ENCODE data around the gene C11orf91.

The C11orf91 gene

DNA sequence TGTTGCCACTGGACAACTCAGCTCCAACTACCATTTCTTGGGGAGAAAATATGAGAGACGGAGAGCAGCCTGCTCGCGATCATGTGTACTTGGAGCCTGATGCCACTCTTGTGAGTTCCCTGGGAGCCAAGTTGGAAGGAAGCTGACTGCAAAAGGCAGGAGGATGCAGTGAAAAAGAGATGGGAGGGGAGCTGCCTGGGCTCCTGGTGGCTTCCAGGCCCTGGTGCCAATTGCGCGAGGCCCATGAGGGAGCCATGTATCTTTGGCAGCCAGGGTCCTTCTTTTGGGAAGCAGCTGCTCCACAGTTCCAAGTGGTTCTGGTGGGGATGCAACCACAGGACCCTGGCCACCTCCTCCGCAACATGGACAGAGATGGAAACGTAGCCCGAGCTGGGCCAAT lies 11.1 kb downstream of the C11orf91 start:
- no peaks in the 10 kb centered on the region for H3K36me3 ChIP-seq (replicated peaks)
- in situ Hi-C loops (cut with HindIII; ENCODE audit: low pct_ligation_motif_present, low sequenced_read_pairs), result no loop called here
- DNase-seq, result no peak
- TF ChIP-seq, protein P1, sequence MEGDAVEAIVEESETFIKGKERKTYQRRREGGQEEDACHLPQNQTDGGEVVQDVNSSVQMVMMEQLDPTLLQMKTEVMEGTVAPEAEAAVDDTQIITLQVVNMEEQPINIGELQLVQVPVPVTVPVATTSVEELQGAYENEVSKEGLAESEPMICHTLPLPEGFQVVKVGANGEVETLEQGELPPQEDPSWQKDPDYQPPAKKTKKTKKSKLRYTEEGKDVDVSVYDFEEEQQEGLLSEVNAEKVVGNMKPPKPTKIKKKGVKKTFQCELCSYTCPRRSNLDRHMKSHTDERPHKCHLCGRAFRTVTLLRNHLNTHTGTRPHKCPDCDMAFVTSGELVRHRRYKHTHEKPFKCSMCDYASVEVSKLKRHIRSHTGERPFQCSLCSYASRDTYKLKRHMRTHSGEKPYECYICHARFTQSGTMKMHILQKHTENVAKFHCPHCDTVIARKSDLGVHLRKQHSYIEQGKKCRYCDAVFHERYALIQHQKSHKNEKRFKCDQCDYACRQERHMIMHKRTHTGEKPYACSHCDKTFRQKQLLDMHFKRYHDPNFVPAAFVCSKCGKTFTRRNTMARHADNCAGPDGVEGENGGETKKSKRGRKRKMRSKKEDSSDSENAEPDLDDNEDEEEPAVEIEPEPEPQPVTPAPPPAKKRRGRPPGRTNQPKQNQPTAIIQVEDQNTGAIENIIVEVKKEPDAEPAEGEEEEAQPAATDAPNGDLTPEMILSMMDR (IDR thresholded peaks at IDR 0.05; ENCODE audit: low read depth, low read length, missing control alignments), result no peak
- no peak overlapping the region for H3K4me3 ChIP-seq (ENCODE audit: low read depth, low read length)
- no peaks in the 10 kb centered on the region for H3K27me3 ChIP-seq (replicated peaks)
- peak overlapping the region; percentile 98 for H3K27ac ChIP-seq

DNA sequence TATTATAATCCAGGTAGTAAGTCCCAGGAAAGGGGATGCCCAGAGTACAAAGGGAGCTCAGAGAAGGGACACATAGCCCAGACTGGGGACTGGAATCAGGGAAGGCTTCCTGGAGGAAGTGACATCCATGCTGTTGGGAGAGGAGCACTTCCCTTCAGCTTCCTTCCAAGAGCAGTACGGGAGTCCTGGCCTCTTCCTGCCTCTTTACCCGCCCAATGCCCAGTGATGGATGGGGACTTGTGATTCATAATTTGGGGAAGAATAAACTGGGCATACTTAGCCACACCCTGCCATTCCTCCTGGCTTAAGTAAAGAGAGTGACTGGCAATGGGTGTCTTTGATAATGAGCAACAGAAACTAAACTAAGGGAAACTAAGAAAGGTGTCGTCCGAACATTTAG lies 11.5 kb downstream of the C11orf91 start:
- Histone ChIP-seq H3K27ac (peak overlapping the region; percentile 98), H3K36me3 (replicated peaks) (no peaks in the 10 kb centered on the region), H3K4me3 (ENCODE audit: low read depth, low read length) (no peak overlapping the region), H3K27me3 (replicated peaks) (no peaks in the 10 kb centered on the region)
- no peak for DNase-seq
- TF ChIP-seq, protein P1 (IDR thresholded peaks at IDR 0.05; ENCODE audit: low read depth, low read length, missing control alignments), result no peak
- in situ Hi-C loops (cut with HindIII; ENCODE audit: low pct_ligation_motif_present, low sequenced_read_pairs), result no loop called here

DNA sequence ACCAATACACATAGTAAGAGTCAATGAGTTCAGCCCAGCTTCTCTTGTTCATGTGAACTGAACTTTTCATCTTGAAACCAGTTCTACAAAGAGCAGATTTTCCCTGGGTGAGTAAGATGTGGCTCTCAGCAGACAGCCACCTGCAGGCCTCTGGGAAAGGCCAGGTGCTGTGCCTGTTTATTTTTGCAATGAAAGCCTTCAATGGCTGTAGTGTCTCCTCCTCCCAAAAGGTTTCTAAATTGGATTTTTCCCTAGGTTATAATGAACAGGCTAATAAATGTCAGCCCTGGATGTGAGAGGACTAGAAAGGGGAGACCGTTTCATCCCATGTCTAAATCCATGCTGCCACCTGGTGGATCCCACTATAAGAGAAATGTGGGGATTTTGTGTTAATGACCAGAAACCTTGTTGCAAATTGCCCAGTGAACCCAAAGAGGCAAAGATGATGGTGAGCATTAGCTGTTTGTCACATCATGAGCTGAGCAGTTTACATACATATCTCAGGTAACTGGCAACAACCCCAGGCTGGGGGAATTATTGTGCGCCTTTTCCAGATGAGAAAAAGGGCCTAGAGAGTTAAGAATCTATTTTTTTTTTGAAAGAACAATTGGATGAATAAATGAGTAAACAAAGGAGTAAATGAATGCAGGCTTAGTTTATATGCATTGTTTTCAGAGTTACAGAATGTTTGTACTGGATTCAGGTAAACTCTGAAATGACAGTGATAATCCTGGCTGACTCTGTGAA lies 12.7 kb downstream of the C11orf91 start:
- no peak overlapping the region for H3K4me3 ChIP-seq (ENCODE audit: low read depth, low read length)
- no peak overlapping the region for H3K27ac ChIP-seq
- TF ChIP-seq, protein P1 (IDR thresholded peaks at IDR 0.05; ENCODE audit: low read depth, low read length, missing control alignments), result peak; percentile 81
- no peaks in the 10 kb centered on the region for H3K36me3 ChIP-seq (replicated peaks)
- in situ Hi-C loops (cut with HindIII; ENCODE audit: low pct_ligation_motif_present, low sequenced_read_pairs), result no loop called here
- peak; percentile 74 for DNase-seq
- H3K27me3 ChIP-seq (replicated peaks), result no peaks in the 10 kb centered on the region

DNA sequence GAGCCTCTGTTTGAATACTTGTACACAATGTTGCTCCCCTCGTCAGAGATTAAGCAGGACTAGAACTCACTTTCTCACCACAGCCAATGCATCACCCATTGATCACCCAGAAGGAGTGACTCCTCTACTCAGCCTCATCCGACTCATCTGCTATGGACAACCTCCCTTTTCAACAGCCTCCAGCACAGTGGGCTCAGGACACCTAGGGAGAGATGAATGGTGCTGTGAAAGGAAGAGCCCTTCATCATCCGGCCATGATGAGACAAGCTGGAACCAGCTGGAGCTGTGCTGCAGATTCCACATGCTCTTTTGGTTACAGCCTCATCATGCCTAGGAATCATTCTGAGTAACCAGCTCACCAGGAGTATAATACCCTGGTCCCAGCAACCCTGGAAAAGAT lies 15.5 kb downstream of the C11orf91 start:
- DNase-seq, result no peak
- Histone ChIP-seq H3K27ac (no peak overlapping the region), H3K27me3 (replicated peaks) (no peaks in the 10 kb centered on the region), H3K36me3 (replicated peaks) (no peaks in the 10 kb centered on the region), H3K4me3 (ENCODE audit: low read depth, low read length) (no peak overlapping the region)
- TF ChIP-seq, protein P1 (IDR thresholded peaks at IDR 0.05; ENCODE audit: low read depth, low read length, missing control alignments), result no peak
- in situ Hi-C loops (cut with HindIII; ENCODE audit: low pct_ligation_motif_present, low sequenced_read_pairs), result no loop called here

DNA sequence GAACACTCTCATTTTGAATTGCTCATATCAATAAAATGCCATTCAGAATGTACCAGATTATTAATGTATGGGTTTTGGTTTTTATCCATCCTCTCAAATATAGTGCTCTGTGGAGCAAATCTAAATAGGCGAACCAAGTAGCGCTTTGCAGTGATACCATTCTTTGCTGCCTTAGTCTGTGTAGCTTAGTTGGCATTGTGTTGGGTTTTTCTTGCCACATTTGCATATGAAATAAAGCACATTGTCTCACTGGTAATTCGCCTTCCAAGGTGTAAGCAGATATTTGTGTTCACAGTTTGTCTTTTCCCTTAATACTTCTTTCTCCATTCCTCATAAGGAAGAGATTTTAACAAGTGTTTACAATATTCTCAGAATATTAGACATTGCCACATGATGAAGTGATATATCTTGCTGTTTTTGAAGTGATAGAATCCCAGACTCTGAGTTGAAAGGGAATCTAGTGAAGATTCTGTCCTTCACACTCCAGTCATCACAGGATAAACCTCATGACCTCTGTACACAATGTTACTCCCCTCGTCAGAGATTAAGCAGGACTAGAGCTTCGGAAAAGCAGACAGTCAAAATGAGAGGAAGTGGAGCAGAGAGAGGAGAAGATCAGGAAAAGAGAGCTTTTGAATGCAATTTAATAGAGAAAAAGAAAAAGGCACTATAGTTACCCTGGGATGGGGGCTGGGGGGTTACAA lies 16.5 kb downstream of the C11orf91 start:
- Histone ChIP-seq H3K27ac (no peak overlapping the region), H3K27me3 (replicated peaks) (no peaks in the 10 kb centered on the region), H3K36me3 (replicated peaks) (no peaks in the 10 kb centered on the region), H3K4me3 (ENCODE audit: low read depth, low read length) (no peak overlapping the region)
- in situ Hi-C loops (cut with HindIII; ENCODE audit: low pct_ligation_motif_present, low sequenced_read_pairs), result no loop called here
- no peak for DNase-seq
- TF ChIP-seq, protein P1 (IDR thresholded peaks at IDR 0.05; ENCODE audit: low read depth, low read length, missing control alignments), result no peak

Data from brain microvascular endothelial cell (primary cell).